Vagina (tissue), 2 donors: ENCODE data around the gene PDZK1IP1. TPM values are rescaled to one million over a fixed set of nuclear protein-coding genes. Genes with fewer than 3 reads are reported as not detected.

Source experiments
- DNase-seq, 2 donors: peaks; one replicate each; pipeline ENCODE4 v3.0.0-alpha.2; 2017; ENCODE audit errors: extremely low spot score in 2 of 2
- H3K27ac ChIP-seq: fragments of 200-600 bp; sonication (generic); one replicate; pipeline ENCODE4 v1.5.1; 2019
- H3K27me3 ChIP-seq: fragments of 200-600 bp; sonication (generic); one replicate; pipeline ENCODE4 v1.5.1; 2019
- H3K36me3 ChIP-seq, 2 donors: fragments of 200-600 bp; sonication (generic); one replicate each; pipeline ENCODE4 v1.5.1; 2017 to 2019
- H3K4me1 ChIP-seq: fragments of 200-600 bp; sonication (generic); one replicate; pipeline ENCODE4 v1.5.1; 2019
- H3K4me3 ChIP-seq, 2 donors: fragments of 200-600 bp; sonication (generic); 1 replicate in 1 of 2; 2 replicates in 1 of 2; pipeline ENCODE4 v1.5.1; 2016 to 2019
- H3K9me3 ChIP-seq: fragments of 200-600 bp; sonication (generic); one replicate; pipeline ENCODE4 v1.5.1; 2019
- POLR2A ChIP-seq, 2 donors: fragments of 450-650 bp; IDR thresholded peaks; one replicate each; pipeline ENCODE4 v1.6.1; 2017; ENCODE audit warnings: antibody characterized with exemption in 2 of 2, mild to moderate bottlenecking in 2 of 2, moderate library complexity in 2 of 2
- POLR2AphosphoS5 ChIP-seq, 2 donors: sonication (generic); formaldehyde crosslinking; IDR thresholded peaks; one replicate each; pipeline ENCODE4 v1.9.0; 2017; ENCODE audit warnings: antibody characterized with exemption in 2 of 2, mild to moderate bottlenecking in 2 of 2, low read depth in 1 of 2; ENCODE audit not compliant: insufficient read depth in 1 of 2
- intact Hi-C: fragments of 100-400 bp; cut with DNase I; formaldehyde crosslinking; loops from one replicate; pipeline ENCODE4 v1.15.1; 2023
- total RNA-seq: library from RNA; depleted of rRNA; stranded (reverse); fragments of >200 nt; gene quantifications from one replicate; pipeline ENCODE4 v1.2.3, GENCODE V29; 2016
- TF ChIP-seq, protein P1 (sequence below), 3 experiments: fragments of 450-650 bp in 2 of 3; fragments of 200-600 bp in 1 of 3; sonication (generic) in 1 of 3; IDR thresholded peaks; one replicate each; pipeline ENCODE4 v1.5.1; 2017 to 2019; ENCODE audit warnings: antibody characterized with exemption in 3 of 3, mild to moderate bottlenecking in 2 of 3, moderate library complexity in 2 of 3

PDZK1IP1 gene, protein sequence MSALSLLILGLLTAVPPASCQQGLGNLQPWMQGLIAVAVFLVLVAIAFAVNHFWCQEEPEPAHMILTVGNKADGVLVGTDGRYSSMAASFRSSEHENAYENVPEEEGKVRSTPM
- 55.2 TPM for total RNA-seq

DNA sequence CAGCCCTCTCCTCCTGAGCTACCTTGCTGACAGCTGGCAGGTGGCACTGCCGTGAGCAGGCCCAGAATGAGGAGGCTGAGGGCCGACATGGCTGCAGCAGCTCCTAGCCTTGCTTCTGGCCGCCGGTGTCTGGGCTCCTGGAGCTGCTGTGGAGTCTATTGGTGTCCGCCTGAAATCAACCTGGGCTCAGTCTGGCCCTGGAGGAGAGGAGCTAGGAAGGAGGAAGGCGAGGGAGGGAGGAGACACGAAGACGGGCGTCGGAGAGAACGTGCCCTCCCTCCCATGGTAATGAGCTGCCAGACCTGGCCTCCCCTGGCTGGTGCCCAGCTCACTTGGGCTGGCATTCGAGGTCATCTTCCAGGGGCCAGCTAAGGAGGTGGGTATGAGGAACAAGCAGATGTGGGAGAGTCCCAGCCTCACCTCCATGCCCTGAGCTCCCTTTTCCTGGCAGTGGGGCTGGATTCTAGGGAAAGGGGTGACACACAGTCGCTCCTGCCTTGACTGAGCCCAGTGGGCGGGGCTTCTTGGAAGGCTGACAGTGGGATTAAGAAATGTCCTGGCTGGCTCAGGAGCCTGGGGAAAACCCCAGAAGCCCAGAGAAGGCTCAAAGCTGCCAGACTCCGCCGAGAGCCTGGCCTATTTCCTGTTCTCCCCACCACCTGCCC is at the start of gene PDZK1IP1:
Gene PDZK1IP1, minus strand, starts transcription at position 193 of the 665 bp plus-strand sequence. Its CDS starts 104 bp downstream, at position 89.
- peak within 1 kb of the TSS in 1 of 2 donors; percentile 23 for H3K4me3 ChIP-seq
- peak within 1 kb of the TSS; percentile 70 for H3K27ac ChIP-seq
- no peaks in the 10 kb centered on the region for H3K36me3 ChIP-seq
- H3K4me1 ChIP-seq, result peaks cover 36% of the 10 kb centered on the region
- H3K27me3 ChIP-seq, result no peaks in the 10 kb centered on the region
- no peak for DNase-seq
- intact Hi-C loops, result loop anchor here (10.0 kb wide), 2 partner anchors 235 to 535 kb away; no protein-coding TSS in a partner anchor
- TF ChIP-seq POLR2A (IDR thresholded peaks at IDR 0.05) (no peak), POLR2AphosphoS5 (IDR thresholded peaks at IDR 0.05; ENCODE audit: insufficient read depth in 1 of 2, low read depth in 1 of 2) (peak; percentile 68 to 72)
- TF ChIP-seq, protein P1, sequence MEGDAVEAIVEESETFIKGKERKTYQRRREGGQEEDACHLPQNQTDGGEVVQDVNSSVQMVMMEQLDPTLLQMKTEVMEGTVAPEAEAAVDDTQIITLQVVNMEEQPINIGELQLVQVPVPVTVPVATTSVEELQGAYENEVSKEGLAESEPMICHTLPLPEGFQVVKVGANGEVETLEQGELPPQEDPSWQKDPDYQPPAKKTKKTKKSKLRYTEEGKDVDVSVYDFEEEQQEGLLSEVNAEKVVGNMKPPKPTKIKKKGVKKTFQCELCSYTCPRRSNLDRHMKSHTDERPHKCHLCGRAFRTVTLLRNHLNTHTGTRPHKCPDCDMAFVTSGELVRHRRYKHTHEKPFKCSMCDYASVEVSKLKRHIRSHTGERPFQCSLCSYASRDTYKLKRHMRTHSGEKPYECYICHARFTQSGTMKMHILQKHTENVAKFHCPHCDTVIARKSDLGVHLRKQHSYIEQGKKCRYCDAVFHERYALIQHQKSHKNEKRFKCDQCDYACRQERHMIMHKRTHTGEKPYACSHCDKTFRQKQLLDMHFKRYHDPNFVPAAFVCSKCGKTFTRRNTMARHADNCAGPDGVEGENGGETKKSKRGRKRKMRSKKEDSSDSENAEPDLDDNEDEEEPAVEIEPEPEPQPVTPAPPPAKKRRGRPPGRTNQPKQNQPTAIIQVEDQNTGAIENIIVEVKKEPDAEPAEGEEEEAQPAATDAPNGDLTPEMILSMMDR (IDR thresholded peaks at IDR 0.05), result no peak
- H3K9me3 ChIP-seq, result no peaks in the 10 kb centered on the region

DNA sequence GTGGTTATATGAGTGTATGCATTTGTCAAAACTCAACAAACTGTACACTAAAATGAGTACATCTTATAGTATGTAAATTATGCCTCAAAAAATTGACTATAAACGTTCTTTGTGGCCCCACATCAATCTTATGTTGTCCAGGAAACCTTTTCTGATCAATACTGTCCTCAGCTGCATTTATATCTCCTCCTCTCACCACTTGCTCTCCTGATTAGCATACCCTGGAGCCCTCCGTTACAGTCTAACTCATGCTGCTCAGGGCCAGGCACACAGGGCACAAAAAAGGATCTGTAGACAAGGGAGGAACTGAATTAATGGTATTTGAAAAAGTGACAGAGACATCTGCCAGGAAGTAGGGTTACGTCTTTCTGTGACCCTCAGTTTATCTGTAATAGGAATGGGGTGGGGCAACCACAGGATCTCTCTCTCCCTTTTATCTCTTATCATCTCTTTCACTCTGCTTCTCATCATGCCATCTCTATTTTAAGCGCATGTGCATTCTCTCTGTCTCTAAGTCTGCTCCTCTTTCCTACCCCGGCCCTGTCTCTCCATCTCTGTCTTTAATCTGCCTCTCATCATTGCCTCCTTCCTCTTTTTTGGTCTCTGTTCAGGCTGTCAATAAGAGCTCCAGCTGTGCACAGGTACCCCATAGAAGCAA is 49.2 kb upstream of the PDZK1IP1 start:
- no peaks in the 10 kb centered on the region for H3K36me3 ChIP-seq
- H3K9me3 ChIP-seq, result no peaks in the 10 kb centered on the region
- no peak for DNase-seq
- intact Hi-C loops, result no loop called here
- no peaks in the 10 kb centered on the region for H3K4me1 ChIP-seq
- no peak overlapping the region for H3K27ac ChIP-seq
- TF ChIP-seq POLR2A (IDR thresholded peaks at IDR 0.05) (no peak), POLR2AphosphoS5 (IDR thresholded peaks at IDR 0.05; ENCODE audit: insufficient read depth in 1 of 2, low read depth in 1 of 2) (no peak)
- TF ChIP-seq, protein P1 (IDR thresholded peaks at IDR 0.05), result no peak
- H3K27me3 ChIP-seq, result no peaks in the 10 kb centered on the region
- no peak overlapping the region for H3K4me3 ChIP-seq

DNA sequence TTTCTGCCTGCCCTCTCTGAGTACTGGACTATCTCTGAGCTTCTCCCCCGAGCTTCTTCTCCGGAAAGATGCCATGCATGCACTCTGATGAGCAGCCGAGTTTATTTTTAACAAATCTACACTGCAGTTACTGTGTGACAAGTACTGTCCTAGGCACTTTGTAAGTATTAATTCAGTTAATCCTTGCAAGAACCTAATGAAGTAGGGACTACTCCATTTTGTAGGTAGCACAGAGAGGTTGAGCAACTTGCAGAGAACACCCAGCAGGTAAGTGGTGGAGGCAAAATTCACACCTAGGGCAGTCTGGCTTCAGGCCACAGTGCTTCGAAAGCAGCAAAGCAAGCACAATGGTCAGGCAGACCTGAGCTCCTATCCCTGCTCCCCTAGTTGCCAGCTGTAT is 46.0 kb upstream of the PDZK1IP1 start:
- H3K27me3 ChIP-seq, result peaks cover 17% of the 10 kb centered on the region
- H3K4me1 ChIP-seq, result peaks cover 12% of the 10 kb centered on the region
- no peaks in the 10 kb centered on the region for H3K9me3 ChIP-seq
- H3K27ac ChIP-seq, result no peak overlapping the region
- no peak for DNase-seq
- intact Hi-C loops, result no loop called here
- H3K36me3 ChIP-seq, result no peaks in the 10 kb centered on the region
- no peak overlapping the region for H3K4me3 ChIP-seq
- no peak for TF ChIP-seq POLR2A (IDR thresholded peaks at IDR 0.05)
- TF ChIP-seq, protein P1 (IDR thresholded peaks at IDR 0.05), result no peak
- TF ChIP-seq POLR2AphosphoS5 (IDR thresholded peaks at IDR 0.05; ENCODE audit: insufficient read depth in 1 of 2, low read depth in 1 of 2), result no peak

DNA sequence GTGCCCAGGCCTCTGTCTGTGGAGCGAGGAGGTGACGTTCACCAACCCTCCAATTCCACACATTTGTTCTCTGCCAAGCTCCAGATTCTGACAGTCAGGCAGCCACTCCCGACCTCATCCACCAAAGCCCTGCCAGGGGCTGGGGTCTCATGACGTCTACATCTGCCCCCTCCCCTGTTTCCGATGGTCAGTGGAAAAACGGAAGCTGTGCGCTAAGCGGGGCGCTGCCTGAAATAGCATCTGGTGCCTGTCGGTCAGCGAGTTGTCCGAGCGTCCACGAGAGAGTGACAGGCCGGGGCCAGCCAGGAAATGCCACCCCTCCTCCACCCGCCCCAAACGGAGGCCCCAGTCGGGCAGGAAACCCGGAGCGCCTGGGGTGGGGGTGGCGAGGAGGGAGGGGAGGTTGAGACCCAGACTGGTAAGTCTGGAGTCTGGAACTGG is 45.4 kb upstream of the PDZK1IP1 start:
- peaks cover 23% of the 10 kb centered on the region for H3K27me3 ChIP-seq
- H3K4me3 ChIP-seq, result no peak overlapping the region
- no peaks in the 10 kb centered on the region for H3K36me3 ChIP-seq
- TF ChIP-seq, protein P1 (IDR thresholded peaks at IDR 0.05), result no peak
- TF ChIP-seq POLR2A (IDR thresholded peaks at IDR 0.05) (no peak), POLR2AphosphoS5 (IDR thresholded peaks at IDR 0.05; ENCODE audit: insufficient read depth in 1 of 2, low read depth in 1 of 2) (no peak)
- H3K27ac ChIP-seq, result no peak overlapping the region
- no peak for DNase-seq
- intact Hi-C loops, result no loop called here
- H3K9me3 ChIP-seq, result no peaks in the 10 kb centered on the region
- peaks cover 13% of the 10 kb centered on the region for H3K4me1 ChIP-seq
